Measurements from ENCODE around the gene RERE. TPM values are rescaled to one million over a fixed set of nuclear protein-coding genes. Genes with fewer than 3 reads are reported as not detected.

Gene RERE
- polyA plus RNA-seq, 1 of the 3 experiments (the other 2 are of a cell fraction): 8.1 TPM

DNA sequence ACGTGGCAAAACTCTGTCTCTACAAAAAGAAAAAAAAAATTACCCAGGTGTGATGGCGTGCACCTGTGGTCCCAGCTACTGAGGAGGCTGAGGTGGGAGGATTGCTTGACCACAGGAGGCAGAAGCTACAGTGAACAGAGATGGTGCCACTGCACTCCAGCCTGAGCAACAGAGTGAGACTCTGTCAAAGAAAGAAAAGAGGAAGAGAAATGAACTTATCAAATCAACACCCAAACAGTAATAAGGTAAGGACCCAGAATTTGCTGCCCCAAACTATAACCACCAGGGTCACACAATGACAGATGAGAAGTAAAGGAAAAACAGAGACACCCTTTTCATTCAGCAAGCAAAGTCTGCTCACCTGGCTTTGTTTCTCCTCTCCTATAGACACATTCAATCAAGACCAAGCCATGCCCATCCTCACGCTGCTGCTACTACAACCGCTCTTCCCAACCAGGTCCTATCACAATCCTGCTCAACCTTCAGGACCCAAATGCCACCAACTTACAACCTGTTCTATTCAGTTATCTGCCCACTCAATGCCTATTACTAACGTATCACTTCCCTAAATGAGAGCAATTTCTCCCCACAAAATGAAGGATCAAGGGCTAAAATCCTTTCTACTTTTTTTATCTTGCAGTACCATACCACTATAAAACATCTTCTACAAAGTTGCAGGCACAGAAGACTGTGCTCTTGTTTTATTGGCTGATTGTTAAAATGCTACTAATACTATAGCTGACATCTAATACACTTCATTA, 183.5 kb downstream of the RERE start:
- DNase-seq: no peak
- peaks cover 12% of the 10 kb centered on the region; the same call in 1 of the 2 replicates for H4K20me1 ChIP-seq (ENCODE audit: insufficient read depth)
- TF ChIP-seq, protein P1, sequence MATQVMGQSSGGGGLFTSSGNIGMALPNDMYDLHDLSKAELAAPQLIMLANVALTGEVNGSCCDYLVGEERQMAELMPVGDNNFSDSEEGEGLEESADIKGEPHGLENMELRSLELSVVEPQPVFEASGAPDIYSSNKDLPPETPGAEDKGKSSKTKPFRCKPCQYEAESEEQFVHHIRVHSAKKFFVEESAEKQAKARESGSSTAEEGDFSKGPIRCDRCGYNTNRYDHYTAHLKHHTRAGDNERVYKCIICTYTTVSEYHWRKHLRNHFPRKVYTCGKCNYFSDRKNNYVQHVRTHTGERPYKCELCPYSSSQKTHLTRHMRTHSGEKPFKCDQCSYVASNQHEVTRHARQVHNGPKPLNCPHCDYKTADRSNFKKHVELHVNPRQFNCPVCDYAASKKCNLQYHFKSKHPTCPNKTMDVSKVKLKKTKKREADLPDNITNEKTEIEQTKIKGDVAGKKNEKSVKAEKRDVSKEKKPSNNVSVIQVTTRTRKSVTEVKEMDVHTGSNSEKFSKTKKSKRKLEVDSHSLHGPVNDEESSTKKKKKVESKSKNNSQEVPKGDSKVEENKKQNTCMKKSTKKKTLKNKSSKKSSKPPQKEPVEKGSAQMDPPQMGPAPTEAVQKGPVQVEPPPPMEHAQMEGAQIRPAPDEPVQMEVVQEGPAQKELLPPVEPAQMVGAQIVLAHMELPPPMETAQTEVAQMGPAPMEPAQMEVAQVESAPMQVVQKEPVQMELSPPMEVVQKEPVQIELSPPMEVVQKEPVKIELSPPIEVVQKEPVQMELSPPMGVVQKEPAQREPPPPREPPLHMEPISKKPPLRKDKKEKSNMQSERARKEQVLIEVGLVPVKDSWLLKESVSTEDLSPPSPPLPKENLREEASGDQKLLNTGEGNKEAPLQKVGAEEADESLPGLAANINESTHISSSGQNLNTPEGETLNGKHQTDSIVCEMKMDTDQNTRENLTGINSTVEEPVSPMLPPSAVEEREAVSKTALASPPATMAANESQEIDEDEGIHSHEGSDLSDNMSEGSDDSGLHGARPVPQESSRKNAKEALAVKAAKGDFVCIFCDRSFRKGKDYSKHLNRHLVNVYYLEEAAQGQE (IDR thresholded peaks at IDR 0.05; ENCODE audit: low read depth, low read length): no peak
- TF ChIP-seq JUND (IDR thresholded peaks at IDR 0.05) (no peak), EZH2phosphoT487 (IDR thresholded peaks at IDR 0.05; ENCODE audit: borderline replicate concordance, low read depth) (no peak), EP300 (IDR thresholded peaks at IDR 0.05; ENCODE audit: borderline replicate concordance in 1 of 2, low read depth in 1 of 2, low read length in 1 of 2) (no peak), NFIC (IDR thresholded peaks at IDR 0.05; ENCODE audit: borderline replicate concordance) (no peak), TEAD4 (IDR thresholded peaks at IDR 0.05; ENCODE audit: borderline replicate concordance, insufficient read depth) (no peak), SIN3A (IDR thresholded peaks at IDR 0.05; ENCODE audit: borderline replicate concordance, low read depth, low read length) (no peak), FOXJ3 (CRISPR knock-in tag; IDR thresholded peaks at IDR 0.05) (no peak), TAF1 (IDR thresholded peaks at IDR 0.05; ENCODE audit: borderline replicate concordance, low read depth, low read length) (no peak), CHD2 (IDR thresholded peaks at IDR 0.05; ENCODE audit: low read length, partially characterized antibody) (no peak), TCF12 (IDR thresholded peaks at IDR 0.05) (no peak)
- TF ChIP-seq, protein P2, sequence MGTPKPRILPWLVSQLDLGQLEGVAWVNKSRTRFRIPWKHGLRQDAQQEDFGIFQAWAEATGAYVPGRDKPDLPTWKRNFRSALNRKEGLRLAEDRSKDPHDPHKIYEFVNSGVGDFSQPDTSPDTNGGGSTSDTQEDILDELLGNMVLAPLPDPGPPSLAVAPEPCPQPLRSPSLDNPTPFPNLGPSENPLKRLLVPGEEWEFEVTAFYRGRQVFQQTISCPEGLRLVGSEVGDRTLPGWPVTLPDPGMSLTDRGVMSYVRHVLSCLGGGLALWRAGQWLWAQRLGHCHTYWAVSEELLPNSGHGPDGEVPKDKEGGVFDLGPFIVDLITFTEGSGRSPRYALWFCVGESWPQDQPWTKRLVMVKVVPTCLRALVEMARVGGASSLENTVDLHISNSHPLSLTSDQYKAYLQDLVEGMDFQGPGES (IDR thresholded peaks at IDR 0.05; ENCODE audit: low read depth, low read length): no peak
- TF ChIP-seq, protein P3, sequence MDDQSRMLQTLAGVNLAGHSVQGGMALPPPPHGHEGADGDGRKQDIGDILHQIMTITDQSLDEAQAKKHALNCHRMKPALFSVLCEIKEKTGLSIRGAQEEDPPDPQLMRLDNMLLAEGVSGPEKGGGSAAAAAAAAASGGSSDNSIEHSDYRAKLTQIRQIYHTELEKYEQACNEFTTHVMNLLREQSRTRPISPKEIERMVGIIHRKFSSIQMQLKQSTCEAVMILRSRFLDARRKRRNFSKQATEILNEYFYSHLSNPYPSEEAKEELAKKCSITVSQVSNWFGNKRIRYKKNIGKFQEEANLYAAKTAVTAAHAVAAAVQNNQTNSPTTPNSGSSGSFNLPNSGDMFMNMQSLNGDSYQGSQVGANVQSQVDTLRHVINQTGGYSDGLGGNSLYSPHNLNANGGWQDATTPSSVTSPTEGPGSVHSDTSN (IDR thresholded peaks at IDR 0.05): no peak
- TF ChIP-seq, protein P4, sequence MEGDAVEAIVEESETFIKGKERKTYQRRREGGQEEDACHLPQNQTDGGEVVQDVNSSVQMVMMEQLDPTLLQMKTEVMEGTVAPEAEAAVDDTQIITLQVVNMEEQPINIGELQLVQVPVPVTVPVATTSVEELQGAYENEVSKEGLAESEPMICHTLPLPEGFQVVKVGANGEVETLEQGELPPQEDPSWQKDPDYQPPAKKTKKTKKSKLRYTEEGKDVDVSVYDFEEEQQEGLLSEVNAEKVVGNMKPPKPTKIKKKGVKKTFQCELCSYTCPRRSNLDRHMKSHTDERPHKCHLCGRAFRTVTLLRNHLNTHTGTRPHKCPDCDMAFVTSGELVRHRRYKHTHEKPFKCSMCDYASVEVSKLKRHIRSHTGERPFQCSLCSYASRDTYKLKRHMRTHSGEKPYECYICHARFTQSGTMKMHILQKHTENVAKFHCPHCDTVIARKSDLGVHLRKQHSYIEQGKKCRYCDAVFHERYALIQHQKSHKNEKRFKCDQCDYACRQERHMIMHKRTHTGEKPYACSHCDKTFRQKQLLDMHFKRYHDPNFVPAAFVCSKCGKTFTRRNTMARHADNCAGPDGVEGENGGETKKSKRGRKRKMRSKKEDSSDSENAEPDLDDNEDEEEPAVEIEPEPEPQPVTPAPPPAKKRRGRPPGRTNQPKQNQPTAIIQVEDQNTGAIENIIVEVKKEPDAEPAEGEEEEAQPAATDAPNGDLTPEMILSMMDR (IDR thresholded peaks at IDR 0.05): no peak
- TF ChIP-seq, protein P5, sequence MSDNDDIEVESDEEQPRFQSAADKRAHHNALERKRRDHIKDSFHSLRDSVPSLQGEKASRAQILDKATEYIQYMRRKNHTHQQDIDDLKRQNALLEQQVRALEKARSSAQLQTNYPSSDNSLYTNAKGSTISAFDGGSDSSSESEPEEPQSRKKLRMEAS (IDR thresholded peaks at IDR 0.05; ENCODE audit: low read depth): no peak
- 93% methylated on average over 5 of the region's 5 CpGs for WGBS (ENCODE audit: low lambda C conversion rate)
- H3K9me2 ChIP-seq: no peaks in the 10 kb centered on the region
- CTCF ChIA-PET: interaction anchor here (1.5 kb wide), 1 partner anchor 508 kb away, joined by 4 read pairs; no protein-coding TSS in a partner anchor
- H3K79me2 ChIP-seq (ENCODE audit: insufficient read depth): peaks cover 20% of the 10 kb centered on the region
- POLR2A ChIA-PET: no interaction called here
- H3K9me3 ChIP-seq: no peaks in the 10 kb centered on the region
- peaks cover 0 to 3% of the 10 kb centered on the region in 2 experiments for H3K36me3 ChIP-seq (replicated peaks in 1 of 2; ENCODE audit: control insufficient read depth in 1 of 2, insufficient read depth in 2 of 2, low read length in 1 of 2)
- no peak overlapping the region for H2AFZ ChIP-seq (ENCODE audit: low read depth)
- no peaks in the 10 kb centered on the region for H3K27me3 ChIP-seq (ENCODE audit: insufficient read depth)
- H3K4me2 ChIP-seq: no peak overlapping the region
- H3K4me1 ChIP-seq (ENCODE audit: control insufficient read depth in 1 of 2, insufficient read depth in 2 of 2, low read depth in 1 of 2, low read length in 1 of 2): peaks cover 10 to 19% of the 10 kb centered on the region in 2 experiments; a peak in 3 of 4 replicates
- no peak overlapping the region for H3K27ac ChIP-seq (ENCODE audit: low read depth in 2 of 2, low read length in 1 of 2)
- no peaks in the 10 kb centered on the region for H3F3A ChIP-seq (replicated peaks; ENCODE audit: insufficient read depth)
- H3K9ac ChIP-seq: no peak overlapping the region
- no peak overlapping the region for H3K4me3 ChIP-seq (ENCODE audit: low read depth in 2 of 2, low read length in 1 of 2)

Data from SK-N-SH (cell line).